BJ (cell line): ENCODE results near the gene RASSF4. TPM values are rescaled to one million over a fixed set of nuclear protein-coding genes. Genes with fewer than 3 reads are reported as not detected.

ENCODE experiments used
- CTCF ChIA-PET: fragments of 350-600 bp; formaldehyde crosslinking; extraction: SDS; loops from one replicate; lab custom pipeline; 2021; ENCODE audit warnings: antibody characterized with exemption, inconsistent platforms; lab: Yijun Ruan, JAX
- POLR2A ChIA-PET: fragments of 300-600 bp; sonication (Branson Sonifier 250); formaldehyde crosslinking; extraction: SDS; loops from one replicate; lab custom pipeline; 2021; ENCODE audit warnings: antibody characterized with exemption; lab: Charles Lee
- DNase-seq: peaks from one replicate; pipeline ENCODE4 v3.0.0-alpha.2; 2011; ENCODE audit warnings: low read depth
- H3K27me3 ChIP-seq: 2 replicates; pipeline ENCODE4 v1.6.0; 2011; ENCODE audit warnings: low read length; ENCODE audit not compliant: control insufficient read depth, insufficient read depth
- H3K36me3 ChIP-seq: 2 replicates; pipeline ENCODE4 v1.5.1; 2011; ENCODE audit warnings: low read length; ENCODE audit not compliant: control insufficient read depth, insufficient read depth
- H3K4me3 ChIP-seq: 2 replicates; pipeline ENCODE4 v1.5.1; 2011; ENCODE audit warnings: low read depth, mild to moderate bottlenecking, control low read depth, low read length
- polyA plus RNA-seq: library from polyadenylated mRNA; depleted of rRNA; stranded (reverse); fragments of >200 nt; gene quantifications from 2 replicates; pipeline ENCODE4 v1.2.3, GENCODE V29; 2011
- TF ChIP-seq, protein P1 (sequence below): IDR thresholded peaks from 2 replicates; pipeline ENCODE4 v1.5.1; 2011; ENCODE audit warnings: low read depth, mild to moderate bottlenecking, control low read depth, inconsistent platforms, low read length, moderate library complexity; ENCODE audit not compliant: insufficient read depth

The RASSF4 gene
- polyA plus RNA-seq, 1 experiment = 3.9 TPM

DNA sequence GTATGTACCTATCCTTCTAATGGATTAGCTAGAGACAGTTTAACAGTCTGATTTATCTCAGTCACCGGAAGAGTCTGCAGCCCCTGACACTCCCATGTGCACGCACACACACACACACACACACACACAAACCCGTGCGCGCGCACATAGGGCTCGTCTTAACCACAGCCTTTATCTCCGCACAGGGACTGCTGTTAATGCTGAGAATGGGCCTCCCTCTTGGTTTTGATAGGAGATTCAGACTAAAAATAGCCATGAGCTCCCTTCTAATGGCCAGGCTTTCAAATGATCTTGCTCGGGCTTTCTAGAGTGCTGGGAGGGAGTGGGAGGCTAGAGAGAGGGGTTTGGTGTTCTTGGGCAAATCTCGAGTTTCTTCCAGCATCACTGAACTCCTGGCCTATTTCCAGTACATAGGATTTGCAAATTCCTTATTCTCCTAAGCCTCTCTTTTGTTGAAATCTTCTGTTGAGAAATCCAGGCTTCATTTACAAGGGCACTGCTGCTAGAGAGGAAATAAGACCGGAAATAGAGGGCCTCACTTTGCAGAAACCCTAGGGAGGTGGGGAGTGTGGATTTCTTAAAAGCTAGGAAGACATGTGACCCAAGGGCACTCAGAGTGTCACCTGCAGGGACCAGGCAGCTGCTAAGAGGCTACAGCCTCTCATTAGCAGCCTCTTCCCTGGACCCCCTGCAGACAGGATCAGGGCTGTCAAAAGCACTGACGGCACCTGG lies 46.1 kb upstream of the RASSF4 start:
- ChIA-PET POLR2A (no interaction called here), CTCF (no interaction called here)
- DNase-seq = no peak
- Histone ChIP-seq H3K4me3 (no peak overlapping the region), H3K36me3 (no peaks in the 10 kb centered on the region), H3K27me3 (peaks cover 9% of the 10 kb centered on the region)
- TF ChIP-seq, protein P1, sequence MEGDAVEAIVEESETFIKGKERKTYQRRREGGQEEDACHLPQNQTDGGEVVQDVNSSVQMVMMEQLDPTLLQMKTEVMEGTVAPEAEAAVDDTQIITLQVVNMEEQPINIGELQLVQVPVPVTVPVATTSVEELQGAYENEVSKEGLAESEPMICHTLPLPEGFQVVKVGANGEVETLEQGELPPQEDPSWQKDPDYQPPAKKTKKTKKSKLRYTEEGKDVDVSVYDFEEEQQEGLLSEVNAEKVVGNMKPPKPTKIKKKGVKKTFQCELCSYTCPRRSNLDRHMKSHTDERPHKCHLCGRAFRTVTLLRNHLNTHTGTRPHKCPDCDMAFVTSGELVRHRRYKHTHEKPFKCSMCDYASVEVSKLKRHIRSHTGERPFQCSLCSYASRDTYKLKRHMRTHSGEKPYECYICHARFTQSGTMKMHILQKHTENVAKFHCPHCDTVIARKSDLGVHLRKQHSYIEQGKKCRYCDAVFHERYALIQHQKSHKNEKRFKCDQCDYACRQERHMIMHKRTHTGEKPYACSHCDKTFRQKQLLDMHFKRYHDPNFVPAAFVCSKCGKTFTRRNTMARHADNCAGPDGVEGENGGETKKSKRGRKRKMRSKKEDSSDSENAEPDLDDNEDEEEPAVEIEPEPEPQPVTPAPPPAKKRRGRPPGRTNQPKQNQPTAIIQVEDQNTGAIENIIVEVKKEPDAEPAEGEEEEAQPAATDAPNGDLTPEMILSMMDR = no peak

DNA sequence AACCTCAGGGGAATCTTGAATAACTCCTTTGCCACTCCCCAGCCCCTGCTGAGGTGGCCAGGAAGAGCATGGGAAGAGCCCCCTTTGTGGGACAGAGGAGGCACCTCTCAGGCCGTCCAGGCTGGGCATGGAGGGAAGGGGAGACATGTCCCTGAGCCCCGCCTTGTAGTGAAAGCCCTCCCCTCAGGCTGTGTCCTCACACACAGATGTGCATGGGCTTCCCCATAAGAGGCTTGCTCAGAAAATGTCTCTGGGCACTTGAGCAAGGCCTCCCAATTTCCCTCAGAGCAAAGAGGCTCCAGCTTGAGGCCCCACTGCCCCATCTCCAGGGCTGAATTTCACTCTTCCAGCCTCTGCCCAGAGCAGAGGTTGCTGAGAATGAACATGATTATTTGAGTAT lies 44.7 kb upstream of the RASSF4 start:
- TF ChIP-seq, protein P1 = no peak
- POLR2A ChIA-PET = no interaction called here
- H3K27me3 ChIP-seq = peaks cover 4% of the 10 kb centered on the region
- no peaks in the 10 kb centered on the region for H3K36me3 ChIP-seq
- H3K4me3 ChIP-seq = no peak overlapping the region
- CTCF ChIA-PET = no interaction called here
- no peak for DNase-seq

DNA sequence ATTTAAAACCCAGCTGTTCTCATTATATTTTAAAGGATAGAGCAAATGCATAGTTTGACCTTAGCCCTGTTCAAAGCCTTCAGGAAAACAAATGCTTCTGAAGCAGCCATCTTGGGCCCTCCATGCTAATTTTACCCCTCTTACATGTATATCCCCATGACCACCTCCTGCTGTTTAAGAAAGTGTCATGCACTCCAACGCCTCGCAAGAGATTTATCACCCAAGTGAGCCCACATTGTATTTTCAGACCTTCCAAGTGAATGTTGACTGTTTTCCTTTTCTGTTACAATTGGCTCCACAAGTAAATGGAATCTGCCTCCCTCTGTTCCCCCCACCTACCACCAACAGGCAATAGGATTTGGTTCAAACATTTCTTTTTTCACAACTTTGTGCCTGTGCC lies 43.2 kb upstream of the RASSF4 start:
- CTCF ChIA-PET = interaction anchor here (0.6 kb wide), 1 partner anchor 737 kb away, joined by 4 read pairs; no protein-coding TSS in a partner anchor
- H3K4me3 ChIP-seq = no peak overlapping the region
- H3K27me3 ChIP-seq = peaks cover 7% of the 10 kb centered on the region
- TF ChIP-seq, protein P1 = no peak
- POLR2A ChIA-PET = no interaction called here
- no peak for DNase-seq
- no peaks in the 10 kb centered on the region for H3K36me3 ChIP-seq

DNA sequence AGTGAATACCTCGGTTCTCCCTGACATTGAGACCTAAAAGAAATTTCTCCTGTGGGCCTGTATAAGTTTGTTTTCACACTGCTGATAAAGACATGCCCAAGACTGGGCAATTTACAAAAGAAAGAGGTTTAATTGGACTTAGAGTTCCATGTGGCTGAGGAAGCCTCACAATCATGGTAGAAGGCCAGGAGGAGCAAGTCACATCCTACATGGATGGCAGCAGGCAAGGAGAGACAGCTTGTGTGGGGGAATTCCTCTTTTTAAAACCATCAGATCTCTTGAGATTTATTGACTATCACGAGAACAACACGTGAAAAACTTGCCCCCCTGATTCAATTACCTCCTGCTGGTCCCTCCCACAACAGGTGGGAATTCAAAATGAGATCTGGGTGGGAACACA lies 41.8 kb upstream of the RASSF4 start:
- Histone ChIP-seq H3K36me3 (no peaks in the 10 kb centered on the region), H3K4me3 (no peak overlapping the region), H3K27me3 (peaks cover 9% of the 10 kb centered on the region)
- no peak for DNase-seq
- ChIA-PET CTCF (interaction anchor here (1.2 kb wide), 1 partner anchor 15 kb away, joined by 3 read pairs; no protein-coding TSS in a partner anchor), POLR2A (no interaction called here)
- TF ChIP-seq, protein P1 = no peak

DNA sequence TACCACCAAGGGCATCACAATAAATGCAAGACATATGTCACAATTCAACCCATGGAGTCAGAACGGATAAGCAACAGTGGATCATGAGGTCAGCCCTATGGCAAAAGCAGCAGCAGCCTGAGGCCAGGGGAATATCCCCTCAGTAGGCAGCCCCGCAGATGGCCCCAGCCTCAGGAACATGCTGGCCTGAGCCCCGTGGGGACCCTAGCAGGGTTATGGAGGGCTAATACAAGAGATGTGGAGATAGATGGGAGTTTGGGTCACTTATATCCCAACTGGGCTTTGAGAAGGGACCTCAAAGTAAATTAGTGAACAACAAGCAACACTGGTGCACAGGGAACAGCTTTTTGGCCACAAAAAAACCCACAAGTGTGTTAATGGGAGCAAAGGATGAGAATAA lies 39.4 kb upstream of the RASSF4 start:
- peaks cover 9% of the 10 kb centered on the region for H3K27me3 ChIP-seq
- H3K4me3 ChIP-seq = no peak overlapping the region
- CTCF ChIA-PET = interaction anchor here (0.7 to 2.2 kb wide), 3 partner anchors 11 to 14 kb away, joined by 3 to 9 read pairs (median 5); no protein-coding TSS in a partner anchor
- TF ChIP-seq, protein P1 = no peak
- POLR2A ChIA-PET = no interaction called here
- DNase-seq = no peak
- no peaks in the 10 kb centered on the region for H3K36me3 ChIP-seq
